Inferior parietal cortex (tissue), 1 donor: ENCODE data around the gene PAXX.
"Not testable (repeated sequence)": the region's sequence is repeated elsewhere in the genome, so short reads cannot be mapped to it uniquely, and the experiment has no call there.

Experiments
- DNase-seq: peaks from one replicate; pipeline ENCODE4 v3.0.0-alpha.2; 2016; ENCODE audit errors: extremely low spot score

PAXX gene

GRCh38 chr9:137032858-137033257 is 40.6 kb downstream of the PAXX start:
- DNase-seq = no peak

GRCh38 chr9:137033481-137033880 is 41.3 kb downstream of the PAXX start:
- DNase-seq = not testable (repeated sequence)

- no peak for DNase-seq
These were observed 42.0 kb downstream of the PAXX start for GRCh38 chr9:137034039-137034708.

- DNase-seq = peak; percentile 85
These were observed 42.7 kb downstream of the PAXX start for GRCh38 chr9:137034709-137035506.

- DNase-seq = no peak
These were observed 43.2 kb downstream of the PAXX start for GRCh38 chr9:137035507-137035834.

- no peak for DNase-seq
These were observed 43.7 kb downstream of the PAXX start for GRCh38 chr9:137035937-137036336.

- DNase-seq = no peak
These were observed 44.8 kb downstream of the PAXX start for GRCh38 chr9:137037035-137037434.

GRCh38 chr9:137037483-137037882 is 45.3 kb downstream of the PAXX start:
- DNase-seq = no peak

- DNase-seq = no peak
These were observed 46.7 kb downstream of the PAXX start for GRCh38 chr9:137038916-137039315.

- no peak for DNase-seq
These were observed 47.6 kb downstream of the PAXX start for GRCh38 chr9:137039611-137040366.

- no peak for DNase-seq
These were observed 48.3 kb downstream of the PAXX start for GRCh38 chr9:137040568-137040967.

GRCh38 chr9:137041124-137041523 is 48.9 kb downstream of the PAXX start:
- DNase-seq = no peak

GRCh38 chr9:137042751-137043727 is 50.8 kb downstream of the PAXX start:
- no peak for DNase-seq
